GM19238 (cell line): ENCODE data around the gene TMEM165.

Experiments
- DNase-seq: peaks from one replicate; pipeline ENCODE4 v3.0.0; 2011; ENCODE audit warnings: low spot score; ENCODE audit not compliant: insufficient read length

TMEM165 gene

DNA sequence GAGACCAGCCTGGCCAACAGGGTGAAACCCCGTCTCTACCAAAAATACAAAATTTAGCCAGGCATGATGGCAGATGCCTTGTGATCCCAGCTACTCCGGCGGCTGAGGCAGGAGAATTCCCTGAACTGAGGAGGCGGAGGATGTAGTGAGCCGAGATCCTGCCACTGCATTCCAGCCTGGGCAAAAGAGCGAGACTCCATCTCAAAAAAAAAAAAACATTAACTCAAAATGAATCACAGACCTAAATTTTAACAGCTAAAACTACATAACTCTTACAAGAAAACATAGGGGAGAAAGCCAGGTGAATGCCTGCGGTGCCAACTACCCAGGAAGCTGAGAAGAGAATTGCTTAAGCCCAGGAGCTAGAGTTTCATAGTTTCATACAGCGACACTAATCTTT lies 54.8 kb downstream of the TMEM165 start:
- no peak for DNase-seq

DNA sequence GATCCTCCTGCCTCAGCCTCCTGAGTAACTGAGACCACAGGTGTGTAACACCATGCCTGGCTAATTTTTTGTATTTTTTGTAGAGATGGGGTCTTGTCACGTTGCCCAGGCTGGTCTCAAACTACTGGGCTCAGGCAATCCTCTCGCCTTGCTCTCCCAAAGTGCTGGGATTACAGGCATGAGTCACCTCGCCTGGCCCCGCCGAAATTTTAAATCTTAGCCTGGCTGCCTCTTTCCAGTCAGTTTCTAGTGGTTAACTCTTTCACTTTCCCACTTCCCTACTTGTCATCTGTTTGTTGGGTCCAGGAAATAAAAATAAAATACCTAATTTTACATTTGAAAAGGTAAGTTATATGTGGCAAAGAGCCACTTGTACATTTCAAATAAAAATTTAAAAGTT lies 62.4 kb downstream of the TMEM165 start:
- DNase-seq = no peak

DNA sequence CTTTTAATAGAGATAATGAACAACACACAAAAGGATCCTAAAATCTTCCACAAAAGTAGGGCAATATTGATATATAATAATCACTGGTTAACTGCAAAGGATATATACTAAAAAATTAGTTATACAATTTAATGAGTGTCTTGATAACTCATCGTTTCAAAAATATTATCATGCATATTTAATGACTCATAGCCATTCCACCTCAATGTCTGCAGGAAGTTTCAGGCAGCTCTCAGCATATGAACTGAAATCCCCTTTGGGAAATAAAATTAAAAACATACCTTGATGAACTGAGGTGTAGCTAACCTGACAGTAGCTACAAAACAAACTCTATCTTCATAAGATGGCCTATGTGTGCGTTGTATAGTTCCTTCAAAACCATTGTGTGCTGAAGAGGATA lies 62.9 kb downstream of the TMEM165 start:
- DNase-seq = no peak

DNA sequence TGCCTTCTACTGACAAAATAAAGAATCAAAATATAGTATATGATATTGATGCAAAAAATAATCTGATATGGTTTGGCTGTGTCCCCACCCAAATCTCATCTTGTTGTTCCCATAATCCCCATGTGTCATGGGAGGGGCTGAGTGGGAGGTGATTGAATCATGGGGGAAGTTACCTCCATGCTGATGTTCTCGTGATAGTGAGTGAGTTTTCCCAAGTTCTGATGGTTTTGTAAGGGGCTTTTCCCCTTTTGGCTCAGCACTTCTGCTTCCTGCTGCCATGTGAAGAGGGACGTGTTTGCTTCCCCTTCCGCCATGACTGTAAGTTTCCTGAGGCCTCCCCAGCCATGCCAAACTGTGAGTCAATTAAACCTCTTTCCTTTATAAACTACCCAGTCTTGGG lies 70.2 kb downstream of the TMEM165 start:
- DNase-seq = no peak

DNA sequence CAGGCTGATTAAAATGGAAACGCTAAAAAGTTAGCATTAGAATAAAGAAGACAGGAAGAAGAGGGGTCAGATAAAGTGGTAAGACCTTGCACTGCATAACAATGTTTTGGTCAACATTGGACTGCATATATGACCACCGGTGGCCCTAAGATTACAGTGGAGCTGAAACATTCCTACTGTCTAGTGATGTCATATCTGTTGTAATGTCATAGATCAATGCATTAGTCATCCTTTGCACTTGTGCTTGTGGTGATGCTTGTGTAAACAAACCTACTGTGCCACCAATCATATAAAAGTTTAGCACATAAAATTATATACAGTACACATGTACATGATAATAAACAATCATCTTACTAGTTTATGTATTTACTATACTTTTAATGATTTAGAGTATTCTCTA lies 73.0 kb downstream of the TMEM165 start:
- DNase-seq = no peak

DNA sequence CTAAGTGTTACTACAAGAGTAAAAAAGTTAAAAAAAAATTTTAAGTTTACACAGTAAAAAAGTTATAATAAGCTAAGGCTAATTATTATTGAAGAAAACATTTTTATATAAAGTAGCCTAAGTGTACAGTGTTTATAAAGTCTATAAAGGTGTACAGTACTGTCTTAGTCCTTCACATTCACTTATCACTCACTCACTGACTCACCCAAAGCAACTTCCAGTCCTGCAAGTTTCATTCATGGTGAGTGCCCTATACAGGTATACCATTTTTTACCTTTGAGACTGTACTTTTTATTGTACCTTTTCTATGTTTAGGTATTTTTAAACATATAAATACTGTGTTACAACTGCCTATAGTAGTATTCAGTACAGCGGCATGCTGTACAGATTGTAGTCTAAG lies 74.2 kb downstream of the TMEM165 start:
- DNase-seq = no peak
